Ovary (tissue), 9 donors: ENCODE data around the gene UGT1A7. TPM values are rescaled to one million over a fixed set of nuclear protein-coding genes. Genes with fewer than 3 reads are reported as not detected.

ENCODE experiments used
- DNase-seq, 5 donors: peaks; one replicate each; pipeline ENCODE4 v3.0.0-alpha.2; 2019 to 2020
- H3K27ac ChIP-seq, 2 donors: fragments of 200-600 bp; one replicate each; pipeline versions ENCODE4 v1.5.1 to v1.8.0; 2019 to 2022
- H3K27me3 ChIP-seq: fragments of 200-600 bp; one replicate; pipeline ENCODE4 v1.8.0; 2022
- H3K36me3 ChIP-seq: fragments of 200-600 bp; sonication (generic); one replicate; pipeline ENCODE4 v1.5.1; 2019
- H3K4me1 ChIP-seq: one replicate; pipeline ENCODE4 v1.8.1; 2013; ENCODE audit warnings: mild to moderate bottlenecking, moderate library complexity; ENCODE audit not compliant: insufficient read depth
- H3K4me3 ChIP-seq: fragments of 200-600 bp; sonication (generic); one replicate; pipeline ENCODE4 v1.5.1; 2017
- H3K9me3 ChIP-seq, 2 donors: fragments of 200-600 bp in 1 of 2; sonication (generic) in 1 of 2; one replicate each; pipeline versions ENCODE4 v1.5.1 to v1.8.1; 2013 to 2019; ENCODE audit warnings: mild to moderate bottlenecking in 1 of 2, moderate library complexity in 1 of 2
- CTCF ChIP-seq, 3 donors: fragments of 450-650 bp in 2 of 3; fragments of 200-600 bp in 1 of 3; IDR thresholded peaks; one replicate each; pipeline versions ENCODE4 v1.5.1 to v1.8.0; 2016 to 2022; ENCODE audit warnings: antibody characterized with exemption in 3 of 3, mild to moderate bottlenecking in 1 of 3
- EP300 ChIP-seq: sonication (generic); formaldehyde crosslinking; IDR thresholded peaks from one replicate; pipeline ENCODE4 v1.6.1; 2017; ENCODE audit warnings: antibody characterized with exemption
- POLR2A ChIP-seq: fragments of 450-650 bp; IDR thresholded peaks from one replicate; pipeline ENCODE4 v1.6.1; 2017; ENCODE audit warnings: antibody characterized with exemption, mild to moderate bottlenecking, moderate library complexity
- WGBS, 3 donors: extraction: QIAGEN DNeasy Blood & Tissue Kit in 1 of 3; methylation state at CpG; one replicate each; pipeline versions ENCODE4 v1.1.5 to v1.1.7; 2013 to 2017; 5-methylcytosine and 5-hydroxymethylcytosine counted together
- intact Hi-C, 4 donors: fragments of 100-400 bp; cut with DNase I; formaldehyde crosslinking; loops; one replicate each; pipeline versions ENCODE4 v1.11.0 to v1.15.1; 2022 to 2023
- polyA plus RNA-seq, 2 donors: library from polyadenylated mRNA; stranded (reverse); fragments of 200-250 nt in 1 of 2; fragments of 350-450 nt in 1 of 2; fragmentation: Illumina TruSeq in 1 of 2; extraction: RNeasy Lipid Tissue Mini Kit (QIAGEN cat#74804) in 1 of 2; gene quantifications; one replicate each; pipeline ENCODE4 v1.2.3, GENCODE V29; 2013 to 2014
- total RNA-seq, 7 donors: library from RNA; depleted of rRNA in 2 of 7; stranded (reverse); fragments of >200 nt in 2 of 7; fragmentation: NEBNext Ultra II Directional in 3 of 7; extraction: Animal tissue kit (Norgen Biotek cat#: 25700) in 3 of 7; gene quantifications; one replicate each; pipeline versions ENCODE4 v1.1.0 to v1.2.4, GENCODE V29; 2016 to 2023
- donor health status: DM: no; HTN: no; CAD: no; lungs with moderate emphysema.
- donor health status: DM: no; HTN: no; CAD: no.
- donor health status: Bipolar disorder and iron deficiency.
- donor health status: DM: yes; HTN: yes; CAD: no.
- donor health status: DM: no; HTN: no; CAD: no.
- donor health status: DM: yes; HTN: yes; CAD: no.

The UGT1A7 gene
- total and polyA plus RNA-seq, 9 donors = not detected

GRCh38 chr2:233671290-233672161, 10.2 kb upstream of the UGT1A7 start, which contains the start of gene UGT1A9:
Gene UGT1A9, plus strand, starts transcription at chr2:233671898. Its CDS starts 37 bp downstream, at chr2:233671935.
- Histone ChIP-seq H3K4me1 (no peaks in the 10 kb centered on the region), H3K4me3 (no peak within 1 kb of the TSS), H3K36me3 (no peaks in the 10 kb centered on the region), H3K9me3 (no peaks in the 10 kb centered on the region), H3K27ac (no peak within 1 kb of the TSS), H3K27me3 (no peaks in the 10 kb centered on the region)
- intact Hi-C loops = no loop called here
- DNase-seq = no peak
- 78 to 84% (median 78%) methylated on average over 5 of the region's 5 CpGs for WGBS, 3 donors
- no peak for TF ChIP-seq EP300
- no peak for TF ChIP-seq CTCF (IDR thresholded peaks at IDR 0.05)
- no peak for TF ChIP-seq POLR2A

DNA sequence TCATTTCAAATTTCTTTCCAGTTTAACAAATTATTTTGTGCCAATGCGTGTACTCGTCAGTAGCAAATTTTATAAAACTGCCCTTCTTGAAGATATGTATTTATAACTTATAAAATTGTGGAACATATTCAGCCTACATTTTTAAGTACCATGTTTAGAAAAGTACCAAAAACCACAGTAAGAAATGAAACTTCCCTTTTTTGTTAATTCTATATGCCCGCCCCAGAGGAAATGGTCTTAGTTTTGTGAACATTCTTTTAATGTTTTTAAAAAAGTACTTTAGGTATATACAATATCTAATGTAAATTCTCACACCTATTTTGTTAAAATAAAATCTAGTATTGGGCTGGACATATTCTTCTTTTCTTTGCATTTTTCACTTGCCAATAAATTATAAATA, 8.8 kb upstream of the UGT1A7 start:
- Histone ChIP-seq H3K36me3 (no peaks in the 10 kb centered on the region), H3K4me3 (no peak overlapping the region), H3K9me3 (no peaks in the 10 kb centered on the region), H3K27ac (no peak overlapping the region), H3K4me1 (no peaks in the 10 kb centered on the region), H3K27me3 (no peaks in the 10 kb centered on the region)
- TF ChIP-seq EP300 (no peak), POLR2A (no peak), CTCF (IDR thresholded peaks at IDR 0.05) (no peak)
- no peak for DNase-seq
- 74 to 88% (median 75%) methylated on average over 3 of the region's 3 CpGs for WGBS, 3 donors
- intact Hi-C loops = no loop called here

DNA sequence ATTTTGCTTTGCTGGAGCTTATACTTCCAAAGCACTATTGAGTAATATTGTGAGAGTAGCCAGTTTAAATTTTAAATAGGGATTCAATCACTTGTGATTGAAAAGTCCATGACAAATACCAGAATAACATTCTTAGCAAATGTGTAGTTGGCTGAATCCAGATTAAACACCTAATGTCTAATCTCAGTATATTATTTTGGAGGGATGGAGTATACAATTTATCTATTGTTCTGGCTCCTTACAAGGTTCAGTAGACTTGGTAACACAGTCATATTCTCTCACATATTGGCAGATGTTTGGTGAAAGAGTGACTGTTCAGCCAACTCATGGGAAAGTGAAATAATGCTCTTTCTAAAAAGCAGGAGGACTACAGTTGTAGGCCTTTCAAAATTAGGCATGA, 7.8 kb upstream of the UGT1A7 start:
- intact Hi-C loops = no loop called here
- no peak for TF ChIP-seq CTCF (IDR thresholded peaks at IDR 0.05)
- TF ChIP-seq EP300 = no peak
- no peak for TF ChIP-seq POLR2A

GRCh38 chr2:233674314-233674713, 7.4 kb upstream of the UGT1A7 start:
- H3K27me3 ChIP-seq = no peaks in the 10 kb centered on the region
- H3K9me3 ChIP-seq = no peaks in the 10 kb centered on the region
- H3K36me3 ChIP-seq = no peaks in the 10 kb centered on the region
- intact Hi-C loops = no loop called here
- no peak overlapping the region for H3K4me3 ChIP-seq
- TF ChIP-seq POLR2A (no peak), EP300 (no peak), CTCF (IDR thresholded peaks at IDR 0.05) (no peak)
- H3K27ac ChIP-seq = no peak overlapping the region
- no peak for DNase-seq
- 41 to 50% (median 42%) methylated on average over 1 of the region's 1 CpG for WGBS, 3 donors
- no peaks in the 10 kb centered on the region for H3K4me1 ChIP-seq

More for the DNA sequence above, 7.8 kb upstream of the UGT1A7 start:
- H3K4me1 ChIP-seq = no peaks in the 10 kb centered on the region
- H3K9me3 ChIP-seq = no peaks in the 10 kb centered on the region
- H3K4me3 ChIP-seq = no peak overlapping the region
- no peak for DNase-seq
- H3K36me3 ChIP-seq = no peaks in the 10 kb centered on the region
- H3K27me3 ChIP-seq = no peaks in the 10 kb centered on the region
- no peak overlapping the region for H3K27ac ChIP-seq
